GM12801 (cell line): Measurements from ENCODE around the gene CDC42SE2.

Experiments
- CTCF ChIP-seq: IDR thresholded peaks from one replicate; pipeline ENCODE4 v1.5.1; 2011; ENCODE audit warnings: control low read depth; ENCODE audit not compliant: insufficient read length; ENCODE audit errors: extremely low read depth

CDC42SE2 gene

GRCh38 chr5:131230406-131230805 lies 33.4 kb upstream of the CDC42SE2 start:
- no peak for TF ChIP-seq CTCF

- TF ChIP-seq CTCF: no peak
Observed at GRCh38 chr5:131239686-131240085, 24.2 kb upstream of the CDC42SE2 start.

- no peak for TF ChIP-seq CTCF
Observed at GRCh38 chr5:131242728-131243255, 21.1 kb upstream of the CDC42SE2 start.

GRCh38 chr5:131245312-131245711 lies 18.5 kb upstream of the CDC42SE2 start:
- no peak for TF ChIP-seq CTCF

GRCh38 chr5:131245948-131246347 lies 17.9 kb upstream of the CDC42SE2 start:
- TF ChIP-seq CTCF: no peak

GRCh38 chr5:131246504-131246903 lies 17.3 kb upstream of the CDC42SE2 start:
- TF ChIP-seq CTCF: no peak

- no peak for TF ChIP-seq CTCF
Observed at GRCh38 chr5:131250751-131251475, 12.9 kb upstream of the CDC42SE2 start.
